SK-MEL-5 (cell line): Measurements from ENCODE around the gene MYO16. TPM values are rescaled to one million over a fixed set of nuclear protein-coding genes. Genes with fewer than 3 reads are reported as not detected.

Experiments used
- DNase-seq: peaks from one replicate; pipeline ENCODE4 v3.0.0-alpha.2; 2016; ENCODE audit warnings: low read depth, low spot score
- in situ Hi-C: cut with HindIII; loops from 2 replicates; pipeline ENCODE4 v1.10.0; 2016; ENCODE audit warnings: low sequenced_read_pairs, high pct_unique_total_duplicates, low pct_unique_long_range_greater_than_20kb
- total RNA-seq: library from RNA; depleted of rRNA; stranded (reverse); fragments of >200 nt; shearing (Covaris generic); gene quantifications from 2 replicates; pipeline ENCODE4 v1.2.3, GENCODE V29; 2014

Gene MYO16
- total RNA-seq, 1 experiment from 2014 or later: 0.18 TPM

- in situ Hi-C loops: no loop called here
- peak; percentile 93 for DNase-seq
These were observed 627.7 kb downstream of the MYO16 start for GRCh38 chr13:109256866-109257760.
